WTC11 (cell line): ENCODE measurements around the gene ECSCR. TPM values are rescaled to one million over a fixed set of nuclear protein-coding genes. Genes with fewer than 3 reads are reported as not detected.

Experiments
- ATAC-seq: fragments of 200-7000 bp; cut with Tn5 transposase; 2 replicates; pipeline ENCODE4 v1.10.0; 2021; ENCODE audit warnings: mild to moderate bottlenecking, moderate library complexity
- CTCF ChIA-PET: fragments of 300-600 bp; sonication (Branson Sonifier 250); formaldehyde crosslinking; loops from one replicate; lab custom pipeline; 2021; ENCODE audit warnings: antibody characterized with exemption; lab: Charles Lee
- POLR2A ChIA-PET: fragments of 350-600 bp; sonication (Branson Sonifier 250); formaldehyde crosslinking; loops from one replicate; lab custom pipeline; 2021; ENCODE audit warnings: antibody characterized with exemption; lab: Charles Lee
- DNase-seq: peaks from one replicate; pipeline ENCODE4 v3.0.0; 2021; ENCODE audit warnings: low spot score
- H3K27ac Mint-ChIP-seq: 2 replicates; pipeline ENCODE4 v1.8.0; 2021; ENCODE audit warnings: mixed read lengths
- H3K27me3 Mint-ChIP-seq: 2 replicates; pipeline ENCODE4 v1.8.0; 2021; ENCODE audit warnings: low read depth, mild to moderate bottlenecking, moderate library complexity, mixed read lengths
- H3K36me3 Mint-ChIP-seq: 2 replicates; pipeline ENCODE4 v1.8.0; 2021; ENCODE audit warnings: mixed read lengths
- H3K4me1 Mint-ChIP-seq: 2 replicates; pipeline ENCODE4 v1.8.0; 2022; ENCODE audit warnings: mixed read lengths
- H3K4me3 Mint-ChIP-seq: 2 replicates; pipeline ENCODE4 v1.8.0; 2021; ENCODE audit warnings: mild to moderate bottlenecking, moderate library complexity, mixed read lengths
- H3K9me3 Mint-ChIP-seq: 2 replicates; pipeline ENCODE4 v1.8.0; 2021; ENCODE audit warnings: mixed read lengths
- AFF4 ChIP-seq: sonication (generic); formaldehyde crosslinking; IDR thresholded peaks from 2 replicates; pipeline ENCODE4 v1.8.1; 2023; ENCODE audit warnings: mild to moderate bottlenecking, missing genetic modification reagents, borderline replicate concordance
- AR ChIP-seq: fragments of 250-450 bp; sonication (Bioruptor Pico); IDR thresholded peaks from 2 replicates; pipeline ENCODE4 v1.9.0; 2021; ENCODE audit warnings: mild to moderate bottlenecking
- ARID4B ChIP-seq: sonication (generic); formaldehyde crosslinking; IDR thresholded peaks from 2 replicates; pipeline ENCODE4 v1.8.0; 2023; ENCODE audit warnings: missing genetic modification reagents, mild to moderate bottlenecking, borderline replicate concordance
- ELF4 ChIP-seq: sonication (generic); formaldehyde crosslinking; IDR thresholded peaks from 2 replicates; pipeline ENCODE4 v1.8.1; 2022; ENCODE audit warnings: low read depth, mild to moderate bottlenecking, moderate library complexity, missing genetic modification reagents
- ETV6 ChIP-seq: sonication (generic); formaldehyde crosslinking; IDR thresholded peaks from 2 replicates; pipeline ENCODE4 v1.8.1; 2022; ENCODE audit warnings: mild to moderate bottlenecking, missing genetic modification reagents
- FOXP1 ChIP-seq: sonication (generic); formaldehyde crosslinking; IDR thresholded peaks from 2 replicates; pipeline ENCODE4 v1.8.0; 2022; ENCODE audit warnings: missing genetic modification reagents, mild to moderate bottlenecking, moderate library complexity, borderline replicate concordance
- GRHL2 ChIP-seq: fragments of 250-450 bp; sonication (Bioruptor Pico); IDR thresholded peaks from 2 replicates; pipeline ENCODE4 v1.8.0; 2022; ENCODE audit warnings: mild to moderate bottlenecking, moderate library complexity; ENCODE audit not compliant: insufficient replicate concordance, severe bottlenecking
- GTF2I ChIP-seq: fragments of 250-450 bp; sonication (Bioruptor Pico); conservative IDR thresholded peaks from 2 replicates; pipeline ENCODE4 v1.4.0; 2021; ENCODE audit warnings: mild to moderate bottlenecking
- JAZF1 ChIP-seq: fragments of 250-450 bp; sonication (Bioruptor Pico); IDR thresholded peaks from 2 replicates; pipeline ENCODE4 v1.9.0; 2021; ENCODE audit warnings: moderate library complexity, mild to moderate bottlenecking, inconsistent platforms
- NR1H2 ChIP-seq: sonication (generic); formaldehyde crosslinking; IDR thresholded peaks from 2 replicates; pipeline ENCODE4 v1.9.0; 2021; ENCODE audit warnings: mild to moderate bottlenecking, moderate library complexity, missing genetic modification reagents
- TCF7 ChIP-seq: sonication (generic); formaldehyde crosslinking; IDR thresholded peaks from 2 replicates; pipeline ENCODE4 v1.8.0; 2022; ENCODE audit warnings: mild to moderate bottlenecking, low read depth, missing genetic modification reagents, moderate library complexity
- total RNA-seq: library from RNA; stranded (reverse); gene quantifications from 3 replicates; pipeline ENCODE4 v1.2.3, GENCODE V29; 2021
- TF ChIP-seq, protein P1 (sequence below): sonication (generic); formaldehyde crosslinking; IDR thresholded peaks from 2 replicates; pipeline ENCODE4 v1.8.0; 2023; ENCODE audit warnings: mild to moderate bottlenecking, missing genetic modification reagents
- TF ChIP-seq, protein P2 (sequence below): sonication (generic); formaldehyde crosslinking; IDR thresholded peaks from 2 replicates; pipeline ENCODE4 v1.8.1; 2023; ENCODE audit warnings: mild to moderate bottlenecking, missing genetic modification reagents
- TF ChIP-seq, protein P3 (sequence below): sonication (generic); formaldehyde crosslinking; IDR thresholded peaks from 2 replicates; pipeline ENCODE4 v1.8.1; 2022; ENCODE audit warnings: missing genetic modification reagents, borderline replicate concordance

The ECSCR gene
- total RNA-seq, 1 experiment from 2014 or later, result 2.7 TPM

DNA sequence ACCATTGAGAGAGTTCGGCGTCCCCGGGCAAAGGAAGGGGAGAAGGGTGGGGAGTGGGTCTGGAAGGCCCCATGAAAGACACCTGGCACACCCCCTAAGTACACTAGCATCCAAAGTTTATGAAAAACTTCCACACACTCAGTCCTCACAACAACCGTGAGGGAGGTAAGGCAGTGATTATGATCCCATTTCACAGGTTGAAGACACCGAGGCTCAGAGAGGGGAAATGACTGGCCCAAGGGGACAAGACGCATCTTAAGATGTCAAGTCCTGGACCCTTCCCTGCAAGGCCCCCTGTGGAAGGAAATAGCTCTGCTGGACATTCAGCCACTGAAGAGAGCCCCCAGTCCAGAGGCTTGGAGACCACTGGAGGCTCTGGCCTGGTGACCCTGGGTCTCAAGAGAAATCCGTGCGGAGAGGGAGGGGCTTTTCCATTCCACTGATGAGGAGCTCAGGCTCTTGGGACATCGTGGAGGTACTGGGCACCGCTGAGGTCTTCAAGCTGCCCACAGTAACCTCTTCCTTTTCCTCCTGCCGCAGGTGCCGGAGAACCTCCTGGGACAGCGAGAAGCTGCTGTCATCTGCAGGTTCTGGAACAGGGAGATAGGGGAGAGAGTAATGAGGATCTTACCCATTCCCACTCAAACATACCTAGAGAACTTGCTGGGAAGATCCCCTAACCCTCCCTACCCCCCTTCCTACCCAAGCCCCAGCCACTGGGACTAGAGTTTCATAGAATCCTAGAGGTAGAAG lies 13.5 kb upstream of the ECSCR start (continued):
- TF ChIP-seq ARID4B (CRISPR knock-in tag) (no peak), FOXP1 (CRISPR knock-in tag) (no peak)

- H3K27me3 Mint-ChIP-seq, result peaks cover 4% of the 10 kb centered on the region; the same call in 1 of the 2 replicates
- TF ChIP-seq, protein P1, sequence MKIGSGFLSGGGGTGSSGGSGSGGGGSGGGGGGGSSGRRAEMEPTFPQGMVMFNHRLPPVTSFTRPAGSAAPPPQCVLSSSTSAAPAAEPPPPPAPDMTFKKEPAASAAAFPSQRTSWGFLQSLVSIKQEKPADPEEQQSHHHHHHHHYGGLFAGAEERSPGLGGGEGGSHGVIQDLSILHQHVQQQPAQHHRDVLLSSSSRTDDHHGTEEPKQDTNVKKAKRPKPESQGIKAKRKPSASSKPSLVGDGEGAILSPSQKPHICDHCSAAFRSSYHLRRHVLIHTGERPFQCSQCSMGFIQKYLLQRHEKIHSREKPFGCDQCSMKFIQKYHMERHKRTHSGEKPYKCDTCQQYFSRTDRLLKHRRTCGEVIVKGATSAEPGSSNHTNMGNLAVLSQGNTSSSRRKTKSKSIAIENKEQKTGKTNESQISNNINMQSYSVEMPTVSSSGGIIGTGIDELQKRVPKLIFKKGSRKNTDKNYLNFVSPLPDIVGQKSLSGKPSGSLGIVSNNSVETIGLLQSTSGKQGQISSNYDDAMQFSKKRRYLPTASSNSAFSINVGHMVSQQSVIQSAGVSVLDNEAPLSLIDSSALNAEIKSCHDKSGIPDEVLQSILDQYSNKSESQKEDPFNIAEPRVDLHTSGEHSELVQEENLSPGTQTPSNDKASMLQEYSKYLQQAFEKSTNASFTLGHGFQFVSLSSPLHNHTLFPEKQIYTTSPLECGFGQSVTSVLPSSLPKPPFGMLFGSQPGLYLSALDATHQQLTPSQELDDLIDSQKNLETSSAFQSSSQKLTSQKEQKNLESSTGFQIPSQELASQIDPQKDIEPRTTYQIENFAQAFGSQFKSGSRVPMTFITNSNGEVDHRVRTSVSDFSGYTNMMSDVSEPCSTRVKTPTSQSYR, result no peak
- TF ChIP-seq AFF4 (no peak), AR (CRISPR knock-in tag) (no peak), ELF4 (CRISPR knock-in tag) (no peak), GRHL2 (CRISPR knock-in tag) (no peak), TCF7 (CRISPR knock-in tag) (no peak), GTF2I (CRISPR knock-in tag) (no peak), NR1H2 (no peak), ETV6 (no peak), JAZF1 (CRISPR knock-in tag) (no peak)
- TF ChIP-seq, protein P2, sequence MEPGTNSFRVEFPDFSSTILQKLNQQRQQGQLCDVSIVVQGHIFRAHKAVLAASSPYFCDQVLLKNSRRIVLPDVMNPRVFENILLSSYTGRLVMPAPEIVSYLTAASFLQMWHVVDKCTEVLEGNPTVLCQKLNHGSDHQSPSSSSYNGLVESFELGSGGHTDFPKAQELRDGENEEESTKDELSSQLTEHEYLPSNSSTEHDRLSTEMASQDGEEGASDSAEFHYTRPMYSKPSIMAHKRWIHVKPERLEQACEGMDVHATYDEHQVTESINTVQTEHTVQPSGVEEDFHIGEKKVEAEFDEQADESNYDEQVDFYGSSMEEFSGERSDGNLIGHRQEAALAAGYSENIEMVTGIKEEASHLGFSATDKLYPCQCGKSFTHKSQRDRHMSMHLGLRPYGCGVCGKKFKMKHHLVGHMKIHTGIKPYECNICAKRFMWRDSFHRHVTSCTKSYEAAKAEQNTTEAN, result no peak
- TF ChIP-seq, protein P3, sequence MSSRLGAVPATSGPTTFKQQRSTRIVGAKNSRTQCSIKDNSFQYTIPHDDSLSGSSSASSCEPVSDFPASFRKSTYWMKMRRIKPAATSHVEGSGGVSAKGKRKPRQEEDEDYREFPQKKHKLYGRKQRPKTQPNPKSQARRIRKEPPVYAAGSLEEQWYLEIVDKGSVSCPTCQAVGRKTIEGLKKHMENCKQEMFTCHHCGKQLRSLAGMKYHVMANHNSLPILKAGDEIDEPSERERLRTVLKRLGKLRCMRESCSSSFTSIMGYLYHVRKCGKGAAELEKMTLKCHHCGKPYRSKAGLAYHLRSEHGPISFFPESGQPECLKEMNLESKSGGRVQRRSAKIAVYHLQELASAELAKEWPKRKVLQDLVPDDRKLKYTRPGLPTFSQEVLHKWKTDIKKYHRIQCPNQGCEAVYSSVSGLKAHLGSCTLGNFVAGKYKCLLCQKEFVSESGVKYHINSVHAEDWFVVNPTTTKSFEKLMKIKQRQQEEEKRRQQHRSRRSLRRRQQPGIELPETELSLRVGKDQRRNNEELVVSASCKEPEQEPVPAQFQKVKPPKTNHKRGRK, result no peak
- TF ChIP-seq, all 79 proteins: peak for 0
- H3K9me3 Mint-ChIP-seq, result no peaks in the 10 kb centered on the region
- DNase-seq (no peak), ATAC-seq (no peak)
- H3K36me3 Mint-ChIP-seq, result no peaks in the 10 kb centered on the region
- H3K4me1 Mint-ChIP-seq, result peaks cover 29% of the 10 kb centered on the region
- ChIA-PET POLR2A (interaction anchor here (0.6 kb wide), 1 partner anchor 880 kb away, joined by 3 read pairs; no protein-coding TSS in a partner anchor), CTCF (no interaction called here)
- 0 out of 2 replicates have a peak overlapping the region, but pooled peaks have one; percentile 4 for H3K27ac Mint-ChIP-seq
- H3K4me3 Mint-ChIP-seq, result no peak overlapping the region
Observed at GRCh38 chr5:139474890-139475791, 12.6 kb upstream of the ECSCR start.
